WERI-Rb-1 (cell line): ENCODE measurements around the gene PDP2.
A peak's percentile ranks its signal among the peaks of the same experiment; 100 is the strongest.

ENCODE experiments used
- DNase-seq: peaks from one replicate; pipeline ENCODE4 v3.0.0-alpha.2; 2020
- H3K27ac ChIP-seq: fragments of 250-450 bp; sonication (Bioruptor Pico); 2 replicates; pipeline ENCODE4 v1.5.1; 2020; ENCODE audit warnings: mild to moderate bottlenecking, moderate library complexity
- H3K27me3 ChIP-seq: fragments of 250-450 bp; sonication (Bioruptor Pico); 2 replicates; pipeline ENCODE4 v1.5.1; 2021; ENCODE audit warnings: mild to moderate bottlenecking, low read depth, moderate library complexity; ENCODE audit not compliant: insufficient read depth, severe bottlenecking
- H3K36me3 ChIP-seq: fragments of 250-450 bp; sonication (Bioruptor Pico); 2 replicates; pipeline ENCODE4 v1.5.1; 2020; ENCODE audit warnings: mild to moderate bottlenecking, moderate library complexity
- H3K4me3 ChIP-seq: 2 replicates; pipeline ENCODE4 v1.5.1; 2011; ENCODE audit warnings: low read depth, mild to moderate bottlenecking, control low read depth, low read length
- H3K9me3 ChIP-seq: fragments of 250-450 bp; sonication (Bioruptor Pico); 2 replicates; pipeline ENCODE4 v1.5.1; 2021; ENCODE audit warnings: mild to moderate bottlenecking, moderate library complexity; ENCODE audit not compliant: severe bottlenecking
- TF ChIP-seq, protein P1 (sequence below): IDR thresholded peaks from 2 replicates; pipeline ENCODE4 v1.5.1; 2011; ENCODE audit warnings: low read depth, mild to moderate bottlenecking, control low read depth, inconsistent platforms, low read length

The PDP2 gene

DNA sequence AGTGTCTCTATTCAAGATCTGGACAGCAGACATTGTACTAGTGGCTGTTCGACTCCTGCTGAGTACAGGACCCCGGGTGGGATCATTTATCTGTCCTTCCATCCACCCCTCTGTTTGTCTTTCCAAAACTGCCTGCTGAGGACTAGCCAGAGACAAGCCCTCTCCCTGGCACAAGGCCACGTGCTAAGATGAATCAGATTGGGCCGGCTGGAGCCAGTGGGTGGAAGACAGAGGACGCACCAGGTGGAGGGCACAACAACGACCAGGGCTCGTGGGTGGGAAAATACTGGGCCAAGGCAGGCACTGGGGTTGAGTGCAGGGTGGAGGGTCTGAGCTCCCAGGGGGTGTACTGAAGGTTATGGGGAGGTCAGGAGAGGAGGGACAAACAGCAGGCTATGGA is 37.5 kb upstream of the PDP2 start:
- TF ChIP-seq, protein P1, sequence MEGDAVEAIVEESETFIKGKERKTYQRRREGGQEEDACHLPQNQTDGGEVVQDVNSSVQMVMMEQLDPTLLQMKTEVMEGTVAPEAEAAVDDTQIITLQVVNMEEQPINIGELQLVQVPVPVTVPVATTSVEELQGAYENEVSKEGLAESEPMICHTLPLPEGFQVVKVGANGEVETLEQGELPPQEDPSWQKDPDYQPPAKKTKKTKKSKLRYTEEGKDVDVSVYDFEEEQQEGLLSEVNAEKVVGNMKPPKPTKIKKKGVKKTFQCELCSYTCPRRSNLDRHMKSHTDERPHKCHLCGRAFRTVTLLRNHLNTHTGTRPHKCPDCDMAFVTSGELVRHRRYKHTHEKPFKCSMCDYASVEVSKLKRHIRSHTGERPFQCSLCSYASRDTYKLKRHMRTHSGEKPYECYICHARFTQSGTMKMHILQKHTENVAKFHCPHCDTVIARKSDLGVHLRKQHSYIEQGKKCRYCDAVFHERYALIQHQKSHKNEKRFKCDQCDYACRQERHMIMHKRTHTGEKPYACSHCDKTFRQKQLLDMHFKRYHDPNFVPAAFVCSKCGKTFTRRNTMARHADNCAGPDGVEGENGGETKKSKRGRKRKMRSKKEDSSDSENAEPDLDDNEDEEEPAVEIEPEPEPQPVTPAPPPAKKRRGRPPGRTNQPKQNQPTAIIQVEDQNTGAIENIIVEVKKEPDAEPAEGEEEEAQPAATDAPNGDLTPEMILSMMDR = no peak
- DNase-seq = no peak
- no peaks in the 10 kb centered on the region for H3K36me3 ChIP-seq
- H3K27me3 ChIP-seq = peaks cover 18% of the 10 kb centered on the region
- no peak overlapping the region for H3K27ac ChIP-seq
- H3K9me3 ChIP-seq = no peaks in the 10 kb centered on the region
- H3K4me3 ChIP-seq = no peak overlapping the region

DNA sequence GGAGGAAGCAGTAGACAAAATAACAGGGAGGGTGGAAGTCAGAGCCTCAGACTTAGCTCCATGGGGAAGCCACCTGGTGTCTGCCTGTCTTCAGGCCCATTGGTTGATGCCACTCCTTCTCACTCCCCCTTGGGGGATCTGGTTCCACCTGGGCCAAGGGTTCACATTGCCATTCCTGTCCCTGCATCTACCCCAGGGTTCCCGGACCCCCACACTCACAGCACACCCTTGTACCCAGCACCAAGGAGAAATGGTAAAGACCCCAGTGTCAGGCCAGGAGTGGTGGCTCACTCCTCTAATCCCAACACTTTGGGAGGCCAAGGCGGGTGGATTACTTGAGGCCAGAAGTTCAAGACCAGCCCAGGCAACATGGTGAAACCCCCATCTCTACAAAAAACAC is 37.1 kb upstream of the PDP2 start:
- no peaks in the 10 kb centered on the region for H3K36me3 ChIP-seq
- no peaks in the 10 kb centered on the region for H3K9me3 ChIP-seq
- H3K4me3 ChIP-seq = no peak overlapping the region
- no peak for DNase-seq
- no peak overlapping the region for H3K27ac ChIP-seq
- TF ChIP-seq, protein P1 = no peak
- H3K27me3 ChIP-seq = peaks cover 18% of the 10 kb centered on the region

DNA sequence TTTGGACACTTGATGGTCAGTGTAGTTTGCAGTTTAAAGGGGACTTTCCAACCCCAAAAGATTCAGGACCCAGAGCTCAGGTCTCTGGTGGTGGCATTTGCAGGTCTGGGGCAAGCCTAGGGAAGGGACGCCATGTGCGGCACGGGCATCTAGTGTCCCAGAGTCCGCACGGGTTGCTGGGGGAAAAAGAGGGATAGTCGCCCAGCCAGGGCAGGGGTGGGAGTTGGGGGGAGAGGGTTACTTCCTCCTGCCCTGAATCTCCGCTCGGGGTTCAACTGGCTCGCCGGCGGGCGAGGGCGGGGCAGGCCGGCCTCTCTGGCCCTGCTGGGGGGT is 36.3 kb upstream of the PDP2 start:
- Histone ChIP-seq H3K4me3 (peak overlapping the region; percentile 61), H3K27ac (no peak overlapping the region), H3K9me3 (no peaks in the 10 kb centered on the region), H3K36me3 (no peaks in the 10 kb centered on the region), H3K27me3 (peaks cover 18% of the 10 kb centered on the region)
- no peak for DNase-seq
- TF ChIP-seq, protein P1 = no peak

DNA sequence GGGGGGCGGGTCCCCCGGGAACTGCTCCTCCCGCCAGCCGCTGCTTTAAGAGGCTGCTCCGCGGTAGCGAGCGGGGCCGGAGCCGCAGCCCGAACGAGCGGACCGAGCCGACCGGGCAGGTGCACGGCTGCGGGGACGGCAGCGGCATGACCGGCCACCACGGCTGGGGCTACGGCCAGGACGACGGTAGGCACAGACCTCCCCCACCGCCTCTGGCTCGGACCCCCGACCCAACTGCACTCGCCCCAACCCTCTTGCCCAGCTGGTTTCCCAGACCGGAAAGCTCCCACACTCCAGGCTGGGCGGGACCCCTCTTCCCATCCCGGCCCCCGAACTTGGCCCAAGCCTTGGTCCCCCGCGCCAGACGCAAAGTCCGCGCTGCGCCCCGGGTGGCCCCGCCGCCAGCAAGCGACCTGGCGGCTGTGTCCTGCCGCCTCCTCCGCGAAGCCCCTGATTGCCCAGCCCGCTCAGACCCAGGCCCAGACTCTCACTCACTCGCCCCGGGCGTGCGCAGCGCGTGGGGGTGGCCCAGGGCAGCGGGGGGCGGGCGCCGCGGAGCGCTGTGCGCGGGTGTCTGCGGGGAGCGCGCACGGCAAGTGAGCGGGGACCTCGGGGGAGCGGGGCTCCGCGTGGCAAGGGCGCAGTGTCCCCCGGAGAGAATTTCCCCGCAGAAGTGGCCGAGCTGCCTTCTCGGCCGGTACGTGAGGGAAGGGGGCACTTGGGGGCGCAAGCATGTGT is 35.8 kb upstream of the PDP2 start, which contains the start of gene CA7:
CA7 (plus strand) TSS at position 73 of the 738 bp plus-strand sequence; CDS start at position 147, 74 bp downstream.
- no peaks in the 10 kb centered on the region for H3K36me3 ChIP-seq
- peak; percentile 27 for DNase-seq
- H3K27ac ChIP-seq = no peak within 1 kb of the TSS
- peaks cover 18% of the 10 kb centered on the region for H3K27me3 ChIP-seq
- H3K4me3 ChIP-seq = peak within 1 kb of the TSS; percentile 61
- H3K9me3 ChIP-seq = no peaks in the 10 kb centered on the region
- TF ChIP-seq, protein P1 = no peak

DNA sequence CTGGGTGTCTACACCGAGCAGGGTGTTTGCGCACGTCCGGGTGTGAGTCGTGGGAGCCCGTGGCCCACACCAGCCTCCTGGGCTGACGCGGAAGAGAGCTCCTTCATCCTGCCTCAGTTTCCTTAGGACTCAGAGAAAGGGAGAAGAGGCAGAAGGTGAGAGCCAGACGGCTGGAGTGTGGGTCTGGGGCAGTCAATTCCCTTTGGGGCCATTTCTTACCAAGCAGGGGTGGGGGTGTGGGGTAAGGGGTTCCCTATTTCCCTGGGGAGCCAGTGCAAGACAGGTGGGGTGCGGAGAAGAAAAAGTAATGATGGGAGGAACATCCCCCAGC is 35.3 kb upstream of the PDP2 start:
- no peak for DNase-seq
- H3K27me3 ChIP-seq = peaks cover 18% of the 10 kb centered on the region
- H3K9me3 ChIP-seq = no peaks in the 10 kb centered on the region
- no peak overlapping the region for H3K27ac ChIP-seq
- TF ChIP-seq, protein P1 = no peak
- no peaks in the 10 kb centered on the region for H3K36me3 ChIP-seq
- peak overlapping the region; percentile 61 for H3K4me3 ChIP-seq

DNA sequence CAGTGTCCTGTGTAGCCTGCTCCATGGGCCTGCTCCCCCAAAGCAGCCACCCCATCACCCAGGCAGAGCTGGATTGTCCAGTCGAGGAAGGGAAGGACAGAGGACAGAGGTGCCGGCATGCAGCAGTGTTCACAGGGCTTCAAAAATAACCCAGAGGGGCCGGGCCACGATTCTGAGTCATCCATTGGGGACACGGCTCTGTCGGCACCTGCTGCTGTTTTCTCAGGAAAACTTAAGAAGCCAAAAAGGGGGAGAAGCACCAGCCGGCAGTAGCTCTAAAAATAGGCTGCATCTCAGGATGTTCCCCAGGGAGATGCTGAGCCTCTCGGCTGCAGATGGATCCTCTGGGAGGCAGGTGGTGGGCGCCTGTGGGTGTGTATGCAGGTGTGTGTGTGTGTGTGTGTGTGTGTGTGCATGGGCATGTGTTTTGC is 34.5 kb upstream of the PDP2 start:
- Histone ChIP-seq H3K27ac (no peak overlapping the region), H3K9me3 (no peaks in the 10 kb centered on the region), H3K4me3 (no peak overlapping the region), H3K36me3 (no peaks in the 10 kb centered on the region), H3K27me3 (peaks cover 18% of the 10 kb centered on the region)
- TF ChIP-seq, protein P1 = no peak
- no peak for DNase-seq
